ENCODE measurements around the gene ZNF678.

GRCh38 chr1:227725046-227725445 lies 161.7 kb downstream of the ZNF678 start:
- TF ChIP-seq ELK1 (IDR thresholded peaks at IDR 0.05; ENCODE audit: low read depth, low read length) (no peak), ZFP36 (IDR thresholded peaks at IDR 0.05; ENCODE audit: borderline replicate concordance, partially characterized antibody) (no peak), CHD2 (IDR thresholded peaks at IDR 0.05; ENCODE audit: low read length, partially characterized antibody) (no peak), CTCF (IDR thresholded peaks at IDR 0.05) (no peak), HOXB13 (CRISPR knock-in tag; IDR thresholded peaks at IDR 0.05; ENCODE audit: low read depth) (no peak), MYC (IDR thresholded peaks at IDR 0.05; ENCODE audit: borderline replicate concordance, low read length) (no peak), KDM1A (IDR thresholded peaks at IDR 0.05; ENCODE audit: low read depth) (no peak), POLR2A (IDR thresholded peaks at IDR 0.05; ENCODE audit: low read length) (no peak), RCOR1 (IDR thresholded peaks at IDR 0.05; ENCODE audit: low read depth, low read length) (no peak), EP300 (IDR thresholded peaks at IDR 0.05) (no peak), REST (IDR thresholded peaks at IDR 0.05) (no peak), PHF8 (IDR thresholded peaks at IDR 0.05; ENCODE audit: borderline replicate concordance, low read depth) (no peak)
